ENCODE data around the gene VTA1.
"Not testable (repeated sequence)": the region's sequence is repeated elsewhere in the genome, so short reads cannot be mapped to it uniquely, and the experiment has no call there.

GRCh38 chr6:142232206-142233044 lies 85.4 kb downstream of the VTA1 start:
- TF ChIP-seq TAF1 (IDR thresholded peaks at IDR 0.05; ENCODE audit: borderline replicate concordance, low read depth, low read length); POLR2A (IDR thresholded peaks at IDR 0.05; ENCODE audit: low read depth, low read length): not testable (repeated sequence)
